Measurements from ENCODE around the gene TACC3.

The TACC3 gene

DNA sequence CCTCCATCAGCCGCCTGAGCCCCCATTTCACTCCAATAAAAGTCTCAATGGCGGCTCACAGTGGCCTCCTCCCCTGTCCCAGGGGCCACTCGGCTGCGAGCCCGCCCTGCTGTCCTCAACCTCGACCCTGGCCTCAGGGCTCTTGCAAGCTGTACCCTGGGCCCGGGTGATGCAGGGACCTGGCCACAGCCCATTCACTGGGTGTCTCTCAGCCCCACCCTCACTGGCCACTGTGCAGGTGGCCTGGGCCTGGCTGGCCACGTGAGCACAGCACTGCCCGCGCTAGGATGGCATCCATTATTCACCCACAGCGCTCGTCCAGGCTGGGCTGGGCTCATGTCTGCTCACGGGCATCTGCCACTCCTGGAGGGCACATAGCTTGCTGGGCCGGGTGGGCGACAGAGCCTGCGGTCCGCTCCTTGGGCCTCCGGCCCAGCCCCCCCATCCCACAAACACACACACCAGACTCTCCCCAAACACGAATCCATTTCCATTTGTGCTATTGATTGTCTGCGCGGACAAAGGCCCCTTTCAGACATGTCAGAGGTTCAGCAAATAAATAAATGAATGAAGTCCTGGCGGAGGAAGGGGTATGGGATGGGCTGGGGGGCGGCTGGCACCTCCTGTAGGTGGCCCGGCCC, 55.3 kb downstream of the TACC3 start:
- no peak for DNase-seq (ENCODE audit: low read depth)

GRCh38 chr4:1777822-1778641, 56.7 kb downstream of the TACC3 start:
- DNase-seq (ENCODE audit: low read depth), result no peak

DNA sequence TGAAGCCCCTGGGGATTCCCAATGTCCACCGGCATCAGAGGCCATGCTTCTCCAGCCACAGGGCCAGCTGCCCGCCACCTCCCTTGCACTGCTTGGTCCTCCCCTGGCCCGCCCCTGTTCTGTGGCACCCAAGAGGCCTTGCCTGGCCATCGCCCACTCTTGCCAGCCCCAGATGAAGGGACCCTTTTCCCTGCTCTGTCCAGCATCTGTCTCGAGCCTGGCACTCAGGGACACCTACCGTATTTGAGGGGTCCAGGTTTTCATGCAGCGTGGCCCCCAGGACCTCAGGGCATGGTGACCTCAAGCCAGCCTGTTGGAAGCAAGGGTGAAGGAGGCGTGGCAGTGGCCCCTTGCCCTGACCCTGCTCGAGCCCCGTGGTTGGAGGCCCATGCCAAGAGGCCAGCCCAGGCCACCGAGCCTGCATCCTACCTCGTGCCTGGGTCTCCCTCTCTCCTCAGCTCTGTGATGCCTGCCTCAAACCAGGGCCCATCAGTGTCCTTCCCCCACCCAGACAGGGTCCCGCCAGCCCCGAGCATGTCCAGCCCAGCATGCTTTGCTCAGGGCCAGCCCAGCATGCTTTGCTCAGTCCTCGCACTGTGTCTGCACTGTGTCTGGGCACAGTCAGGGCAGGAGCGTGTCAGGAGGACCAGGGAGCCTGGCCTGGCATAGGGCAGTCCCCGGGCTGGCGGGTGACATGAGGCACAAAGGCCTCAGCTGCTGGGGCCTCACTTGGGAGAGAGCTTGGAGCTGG, 57.5 kb downstream of the TACC3 start:
- no peak for DNase-seq (ENCODE audit: low read depth)

- no peak for DNase-seq (ENCODE audit: low read depth)
Measured at GRCh38 chr4:1779588-1780382, 58.5 kb downstream of the TACC3 start.

DNA sequence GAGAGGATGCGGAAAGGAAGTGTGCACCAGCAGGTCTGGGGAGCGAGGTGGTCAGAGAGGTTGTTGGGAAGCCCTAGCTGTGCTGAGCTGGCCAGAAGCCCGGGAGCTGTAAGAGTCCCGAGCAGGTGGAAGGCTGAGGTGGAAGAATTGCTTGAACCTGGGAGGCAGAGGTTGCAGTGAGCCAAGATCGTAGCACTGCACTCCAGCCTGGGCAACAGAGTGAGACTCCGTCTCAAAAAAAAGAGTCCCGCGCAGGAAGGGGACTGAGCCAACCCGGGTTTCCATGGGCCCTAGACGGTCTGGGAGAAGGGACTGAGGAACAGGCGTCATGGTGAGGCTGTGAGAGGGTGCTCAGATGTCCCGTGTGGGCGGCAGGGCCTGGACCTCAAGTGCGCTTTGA, 59.1 kb downstream of the TACC3 start:
- no peak for DNase-seq (ENCODE audit: low read depth)

DNA sequence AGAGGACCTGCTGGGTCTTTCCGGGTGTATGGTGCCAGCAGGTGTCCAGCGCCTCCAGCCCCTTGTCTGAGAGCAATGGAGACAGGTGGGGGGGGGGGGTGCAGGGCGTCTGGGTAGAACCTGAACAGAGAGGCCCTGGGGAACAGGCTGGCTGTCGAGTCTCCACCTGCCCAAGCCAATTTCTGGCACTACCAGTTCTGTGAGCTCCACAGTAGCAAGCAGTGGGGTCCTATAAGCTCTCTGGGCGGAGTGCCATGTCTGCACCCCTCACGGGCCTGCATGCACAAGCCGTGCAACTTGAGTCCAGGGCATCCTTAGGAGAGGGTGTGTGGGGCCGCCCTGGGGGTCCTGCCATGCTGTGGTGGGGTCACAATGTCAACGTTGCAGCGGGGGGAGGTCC, 61.7 kb downstream of the TACC3 start:
- no peak for DNase-seq (ENCODE audit: low read depth)

- no peak for DNase-seq (ENCODE audit: low read depth)
Measured at GRCh38 chr4:1783970-1784369, 62.6 kb downstream of the TACC3 start.

GRCh38 chr4:1784395-1784788, 63.1 kb downstream of the TACC3 start:
- DNase-seq (ENCODE audit: low read depth), result no peak

GRCh38 chr4:1784789-1785591, 63.7 kb downstream of the TACC3 start:
- DNase-seq (ENCODE audit: low read depth), result no peak

DNA sequence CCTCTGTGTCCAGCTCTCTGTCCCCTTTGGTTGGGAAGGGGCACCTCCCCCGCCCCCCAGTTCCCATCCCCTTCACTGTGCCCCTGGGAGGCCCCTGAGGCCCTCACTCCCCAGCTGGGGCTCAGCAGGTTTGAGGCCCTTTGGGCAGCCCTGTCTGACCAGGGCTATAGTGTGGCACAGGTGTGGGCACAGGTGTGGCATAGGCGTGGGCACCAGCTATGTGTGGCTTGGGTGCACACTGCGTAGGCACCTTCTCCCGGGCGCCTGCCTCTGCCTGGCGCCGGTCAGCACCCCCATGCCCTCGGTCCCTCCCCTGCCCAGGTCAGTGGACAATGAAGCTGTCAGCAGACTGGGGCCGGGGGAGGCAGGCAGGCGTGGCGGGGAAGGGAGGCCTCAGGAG, 64.3 kb downstream of the TACC3 start:
- DNase-seq (ENCODE audit: low read depth), result no peak

DNA sequence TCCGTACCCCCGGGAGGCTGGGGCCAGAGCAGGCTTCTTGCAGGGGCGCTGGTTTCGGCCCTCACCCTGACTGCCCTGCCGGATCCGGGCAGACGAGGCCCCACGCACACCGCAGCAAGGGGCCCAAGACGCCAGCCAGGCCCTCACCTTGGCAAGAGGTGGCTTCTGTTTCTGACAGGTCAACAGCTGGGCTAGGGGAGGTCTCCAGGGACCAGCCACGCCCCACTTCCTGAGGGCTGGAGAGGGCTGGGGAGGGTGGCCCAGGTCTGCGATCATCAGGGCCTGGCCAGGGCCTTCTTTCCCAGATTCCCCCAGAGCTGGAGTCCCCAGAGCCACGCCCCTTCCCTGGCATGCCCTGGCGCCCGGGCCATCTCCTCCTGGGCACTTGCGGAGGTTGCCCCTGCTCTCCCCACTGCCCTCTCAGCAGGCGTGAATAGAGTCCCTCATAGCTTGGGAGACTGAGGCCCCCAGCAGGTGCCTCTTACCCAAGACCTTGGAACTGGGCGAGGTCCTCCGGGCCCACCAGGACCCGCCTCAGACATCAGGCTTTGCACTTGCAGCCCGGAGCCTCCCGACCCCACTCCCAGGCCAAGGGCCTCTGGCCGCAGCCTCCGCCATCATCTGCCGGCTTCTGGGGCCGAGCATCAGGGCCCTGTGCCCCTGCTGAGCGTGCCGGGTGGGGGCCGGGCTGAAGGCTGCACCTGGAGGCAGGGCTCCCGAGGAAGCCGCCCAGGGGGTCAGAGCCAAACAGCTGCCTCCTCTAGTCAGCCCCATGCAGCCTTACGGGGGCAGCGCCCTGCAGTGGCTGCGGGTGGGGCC, 65.4 kb downstream of the TACC3 start:
- no peak for DNase-seq (ENCODE audit: low read depth)

- DNase-seq (ENCODE audit: low read depth), result no peak
Measured at GRCh38 chr4:1787411-1788077, 66.2 kb downstream of the TACC3 start.

DNA sequence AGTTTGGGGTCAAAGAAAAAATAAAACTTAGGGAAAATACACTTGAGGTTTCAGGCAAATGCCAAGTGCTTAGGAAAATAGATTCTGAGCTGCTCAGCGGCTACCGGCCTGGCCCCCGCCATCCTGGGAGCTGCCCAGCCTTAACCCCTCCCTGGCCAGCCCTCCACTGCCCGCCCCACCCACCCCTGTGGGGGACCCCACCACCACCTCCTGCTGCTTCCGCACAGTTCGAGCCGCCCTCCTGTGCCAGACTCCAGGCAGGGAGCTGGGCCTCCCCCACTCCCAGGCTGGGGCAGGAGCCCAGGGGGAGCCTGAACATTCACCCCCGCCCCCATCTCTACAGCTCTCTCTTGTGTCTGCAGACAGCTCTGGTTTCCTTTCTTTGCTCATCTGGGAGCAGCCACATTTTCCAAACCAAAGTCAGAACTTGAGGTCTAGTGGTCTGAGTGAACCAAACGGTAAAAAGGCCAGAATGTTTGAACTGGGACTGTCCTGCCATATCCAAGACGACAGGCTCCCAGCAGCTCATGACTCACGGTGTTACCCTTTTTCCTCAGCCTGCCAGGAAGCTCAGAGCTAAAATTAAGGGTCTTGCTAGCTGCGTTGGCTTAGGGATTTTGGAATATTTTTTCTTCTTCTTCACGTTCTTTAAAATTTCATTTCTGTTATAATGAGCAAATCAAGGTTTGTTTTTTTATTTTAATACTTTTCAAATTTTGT, 67.1 kb downstream of the TACC3 start:
- no peak for DNase-seq (ENCODE audit: low read depth)

DNA sequence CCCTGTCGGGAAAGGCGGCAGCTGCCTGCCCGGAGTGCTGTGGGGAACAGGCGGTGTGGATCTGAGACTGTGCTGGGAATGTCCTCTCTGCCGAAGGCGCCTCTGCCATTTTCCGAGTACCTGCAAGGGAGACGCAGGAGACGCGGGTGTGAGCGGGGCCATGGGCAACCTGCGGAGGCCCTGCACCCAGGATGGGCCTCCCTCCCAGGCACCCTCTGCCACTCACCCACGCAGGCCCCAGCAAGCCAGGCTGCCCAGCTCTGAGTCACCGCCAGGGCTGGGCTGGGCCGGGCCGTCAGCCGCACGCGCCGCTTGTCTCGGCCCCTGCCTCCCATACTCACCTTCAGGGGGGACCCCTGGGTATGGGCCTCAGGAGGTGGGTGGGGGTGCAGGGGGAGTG, 68.2 kb downstream of the TACC3 start:
- DNase-seq (ENCODE audit: low read depth), result no peak

DNA sequence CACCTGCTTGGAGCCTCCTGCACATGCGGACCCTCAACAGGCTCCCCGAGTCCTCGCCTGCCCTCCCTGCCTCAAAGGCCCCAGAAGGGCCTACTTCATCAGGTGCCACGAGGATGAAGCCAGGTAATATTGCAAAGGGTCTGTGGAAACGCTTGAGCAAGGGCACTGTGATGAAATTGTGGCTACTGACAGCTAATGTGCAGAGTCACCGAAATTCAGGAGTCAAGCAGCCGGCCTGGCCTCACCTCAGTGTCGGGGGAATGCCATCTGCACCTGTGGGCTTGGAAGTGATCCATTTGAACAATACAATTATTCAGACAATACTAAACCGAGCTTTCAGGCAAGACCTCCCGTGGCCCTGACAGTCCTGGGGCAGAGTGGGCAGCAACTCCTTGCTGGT, 68.7 kb downstream of the TACC3 start:
- no peak for DNase-seq (ENCODE audit: low read depth)

GRCh38 chr4:1792158-1792831, 71.0 kb downstream of the TACC3 start:
- no peak for DNase-seq (ENCODE audit: low read depth)

- DNase-seq (ENCODE audit: low read depth), result peak; percentile 7
Measured at GRCh38 chr4:1792832-1793495, 71.6 kb downstream of the TACC3 start, which contains the start of gene FGFR3. Gene FGFR3, plus strand, starts transcription at chr4:1793293. Its CDS starts 642 bp downstream, at chr4:1793935.

DNA sequence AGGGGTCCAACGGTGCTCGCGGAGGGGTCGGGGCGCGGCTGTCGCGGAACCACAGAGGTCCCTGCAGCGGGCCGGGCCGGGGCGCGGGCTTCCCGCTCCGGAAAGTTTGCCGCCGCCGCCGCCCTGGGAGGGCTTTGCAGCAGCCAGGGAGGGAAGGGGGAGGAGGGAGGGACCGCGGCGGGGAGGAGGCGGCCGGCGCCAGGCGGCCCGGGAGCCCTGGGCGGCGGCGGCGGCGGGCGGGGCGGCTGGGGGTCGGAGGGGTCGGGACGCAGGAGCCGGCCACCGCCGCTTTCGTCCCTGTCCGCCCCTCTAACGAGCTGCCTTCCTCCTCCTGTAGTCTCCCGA, 72.1 kb downstream of the TACC3 start:
- DNase-seq (ENCODE audit: low read depth), result peak; percentile 11

Data from activated T-helper 1 cell treated with Interleukin-2 at 50 U/mL for 16 hours (primary cell).